Measurements from ENCODE around the gene AHNAK.

The AHNAK gene

DNA sequence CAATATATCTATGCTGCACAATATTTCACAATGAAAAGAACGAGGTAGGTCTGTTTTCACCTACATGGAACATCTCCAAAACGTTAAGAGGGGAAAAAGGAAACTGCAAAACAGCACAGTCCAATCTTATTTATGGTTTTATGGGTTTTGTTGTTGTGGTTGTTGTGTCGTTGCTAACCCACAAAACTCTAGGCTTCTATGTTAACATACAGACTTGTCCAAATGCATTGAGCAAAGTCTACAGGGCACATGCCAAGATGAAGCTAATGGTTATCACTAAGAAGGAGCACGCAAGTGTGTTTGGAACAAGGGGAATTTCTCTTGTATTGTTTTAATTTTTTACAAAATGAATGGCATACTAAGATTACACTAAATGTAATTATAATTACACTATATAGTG lies 48.6 kb downstream of the AHNAK start:
- TF ChIP-seq CTCF (IDR thresholded peaks at IDR 0.05) = no peak

GRCh38 chr11:62497132-62497801 lies 49.3 kb downstream of the AHNAK start:
- peak; percentile 59 for TF ChIP-seq CTCF (IDR thresholded peaks at IDR 0.05)

GRCh38 chr11:62496676-62497075 lies 49.9 kb downstream of the AHNAK start:
- TF ChIP-seq CTCF (IDR thresholded peaks at IDR 0.05) = no peak

- TF ChIP-seq CTCF (IDR thresholded peaks at IDR 0.05) = no peak
Observed at GRCh38 chr11:62494246-62494645, 52.4 kb downstream of the AHNAK start.

GRCh38 chr11:62493801-62494200 lies 52.8 kb downstream of the AHNAK start:
- no peak for TF ChIP-seq CTCF (IDR thresholded peaks at IDR 0.05)

DNA sequence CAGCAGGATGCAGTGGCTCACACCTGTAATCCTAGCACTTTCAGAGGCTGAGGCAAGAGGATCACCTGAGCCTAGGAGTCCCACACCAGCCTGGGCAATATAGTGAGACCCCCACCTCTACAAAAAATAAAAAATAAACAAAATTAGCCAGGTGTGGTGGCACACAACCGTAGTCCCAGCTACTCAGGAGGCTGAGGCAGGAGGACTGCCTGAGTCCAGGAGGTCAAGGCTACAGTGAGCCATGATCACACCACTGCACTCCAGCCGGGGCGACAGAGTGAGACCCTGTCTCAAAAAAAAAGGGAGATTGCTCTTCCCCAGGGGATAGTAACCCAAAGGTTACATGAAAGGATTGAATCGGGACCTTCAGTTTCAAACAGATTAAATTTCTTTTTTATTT lies 54.0 kb downstream of the AHNAK start:
- TF ChIP-seq CTCF (IDR thresholded peaks at IDR 0.05) = no peak

DNA sequence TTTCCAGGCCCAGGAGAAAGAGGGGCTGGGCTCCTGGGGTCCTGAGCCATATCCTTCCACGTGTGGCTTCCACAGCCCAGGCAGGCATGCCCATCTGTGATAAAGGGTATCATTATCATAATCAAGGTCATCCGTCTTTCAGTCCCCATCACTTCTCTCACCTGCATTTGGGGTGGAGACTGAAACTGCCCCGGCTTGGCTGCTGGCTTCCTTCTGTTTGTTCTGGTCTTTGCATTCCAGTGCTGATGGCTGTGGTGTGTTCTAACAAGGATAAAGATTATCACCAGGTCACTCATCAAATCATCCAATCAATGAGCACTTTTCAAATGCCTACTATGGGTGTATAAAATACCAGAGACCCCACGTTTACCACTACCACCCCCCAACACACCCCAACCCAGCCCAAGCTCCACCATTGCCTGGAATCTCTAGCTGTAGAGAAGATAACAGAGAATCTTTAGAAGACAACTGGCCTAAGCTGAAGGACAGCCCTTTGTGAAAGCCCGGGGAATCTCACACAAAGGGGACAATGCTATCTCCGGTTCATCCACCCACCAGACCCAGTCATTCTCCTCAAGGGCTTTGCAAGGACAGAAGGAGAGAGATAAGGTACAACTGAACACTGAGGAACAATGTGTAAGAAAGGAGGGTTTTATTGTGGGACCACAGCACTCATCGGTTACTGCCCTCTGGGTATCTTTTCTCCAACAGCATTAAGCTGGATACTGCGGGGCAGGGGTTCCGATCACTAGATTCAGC lies 54.9 kb downstream of the AHNAK start:
- TF ChIP-seq CTCF (IDR thresholded peaks at IDR 0.05) = no peak
